GM12872 (cell line): ENCODE data around the gene CBARP.

Experiments used
- TF ChIP-seq, protein P1 (sequence below): IDR thresholded peaks from 3 replicates; pipeline ENCODE4 v1.5.1; 2011; ENCODE audit warnings: low read depth, mild to moderate bottlenecking, low read length, moderate library complexity; ENCODE audit not compliant: insufficient read depth

CBARP gene

DNA sequence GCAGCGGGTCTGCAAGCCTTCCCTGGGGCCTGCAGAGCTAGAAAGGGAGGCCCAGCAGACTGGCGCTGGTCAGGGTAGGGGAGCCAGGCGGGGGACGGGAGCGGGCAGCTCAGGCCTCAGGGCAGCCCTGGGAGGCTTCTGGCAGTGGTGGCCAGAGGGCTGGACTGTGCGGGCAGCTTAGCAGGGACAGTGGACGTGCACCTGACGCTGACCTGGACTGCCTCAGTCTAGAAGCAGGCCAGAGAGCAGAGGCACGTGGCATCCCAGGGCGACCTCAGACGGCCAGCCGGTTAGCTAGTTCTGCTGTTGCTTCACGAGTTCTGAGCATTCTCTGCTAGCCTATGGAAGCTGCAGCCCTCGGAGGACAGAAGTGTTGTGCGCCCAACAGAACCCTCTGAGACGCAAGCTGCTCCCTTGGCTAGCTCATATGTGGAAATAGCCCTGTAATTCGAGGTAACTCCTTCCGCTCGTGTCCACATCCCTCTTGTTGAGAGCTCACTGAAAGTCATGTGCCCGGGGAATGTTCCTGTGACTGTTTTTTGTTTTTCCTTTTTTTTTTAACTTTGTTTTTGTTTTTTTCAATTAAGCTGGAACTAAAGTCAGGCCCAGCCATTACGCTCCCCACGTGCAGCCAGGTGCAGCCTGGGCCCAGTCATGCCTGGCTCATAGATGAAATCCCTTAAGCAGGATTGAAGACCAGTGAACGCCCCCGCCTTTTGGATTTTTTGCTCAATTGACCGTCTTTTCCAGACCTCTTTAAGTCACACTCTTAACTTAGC lies 35.6 kb upstream of the CBARP start:
- TF ChIP-seq, protein P1, sequence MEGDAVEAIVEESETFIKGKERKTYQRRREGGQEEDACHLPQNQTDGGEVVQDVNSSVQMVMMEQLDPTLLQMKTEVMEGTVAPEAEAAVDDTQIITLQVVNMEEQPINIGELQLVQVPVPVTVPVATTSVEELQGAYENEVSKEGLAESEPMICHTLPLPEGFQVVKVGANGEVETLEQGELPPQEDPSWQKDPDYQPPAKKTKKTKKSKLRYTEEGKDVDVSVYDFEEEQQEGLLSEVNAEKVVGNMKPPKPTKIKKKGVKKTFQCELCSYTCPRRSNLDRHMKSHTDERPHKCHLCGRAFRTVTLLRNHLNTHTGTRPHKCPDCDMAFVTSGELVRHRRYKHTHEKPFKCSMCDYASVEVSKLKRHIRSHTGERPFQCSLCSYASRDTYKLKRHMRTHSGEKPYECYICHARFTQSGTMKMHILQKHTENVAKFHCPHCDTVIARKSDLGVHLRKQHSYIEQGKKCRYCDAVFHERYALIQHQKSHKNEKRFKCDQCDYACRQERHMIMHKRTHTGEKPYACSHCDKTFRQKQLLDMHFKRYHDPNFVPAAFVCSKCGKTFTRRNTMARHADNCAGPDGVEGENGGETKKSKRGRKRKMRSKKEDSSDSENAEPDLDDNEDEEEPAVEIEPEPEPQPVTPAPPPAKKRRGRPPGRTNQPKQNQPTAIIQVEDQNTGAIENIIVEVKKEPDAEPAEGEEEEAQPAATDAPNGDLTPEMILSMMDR: no peak

DNA sequence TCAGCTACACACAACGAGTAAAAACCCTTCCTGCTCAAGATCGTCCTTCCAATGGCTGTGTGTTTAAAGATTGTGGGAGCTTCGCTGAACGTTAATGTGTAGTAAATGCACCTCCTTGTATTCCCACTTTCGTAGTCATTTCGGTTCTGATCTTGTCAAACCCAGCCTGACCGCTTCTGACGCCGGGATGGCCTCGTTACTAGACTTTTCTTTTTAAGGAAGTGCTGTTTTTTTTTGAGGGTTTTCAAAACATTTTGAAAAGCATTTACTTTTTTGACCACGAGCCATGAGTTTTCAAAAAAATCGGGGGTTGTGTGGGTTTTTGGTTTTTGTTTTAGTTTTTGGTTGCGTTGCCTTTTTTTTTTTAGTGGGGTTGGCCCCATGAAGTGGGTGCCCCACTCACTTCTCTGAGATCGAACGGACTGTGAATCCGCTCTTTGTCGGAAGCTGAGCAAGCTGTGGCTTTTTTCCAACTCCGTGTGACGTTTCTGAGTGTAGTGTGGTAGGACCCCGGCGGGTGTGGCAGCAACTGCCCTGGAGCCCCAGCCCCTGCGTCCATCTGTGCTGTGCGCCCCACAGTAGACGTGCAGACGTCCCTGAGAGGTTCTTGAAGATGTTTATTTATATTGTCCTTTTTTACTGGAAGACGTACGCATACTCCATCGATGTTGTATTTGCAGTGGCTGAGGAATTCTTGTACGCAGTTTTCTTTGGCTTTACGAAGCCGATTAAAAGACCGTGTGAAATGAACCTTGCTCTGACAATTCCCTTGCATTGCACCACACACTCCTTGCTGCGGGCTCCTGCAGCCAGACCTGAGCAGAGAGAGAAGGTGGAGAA lies 34.8 kb upstream of the CBARP start:
- TF ChIP-seq, protein P1: no peak

DNA sequence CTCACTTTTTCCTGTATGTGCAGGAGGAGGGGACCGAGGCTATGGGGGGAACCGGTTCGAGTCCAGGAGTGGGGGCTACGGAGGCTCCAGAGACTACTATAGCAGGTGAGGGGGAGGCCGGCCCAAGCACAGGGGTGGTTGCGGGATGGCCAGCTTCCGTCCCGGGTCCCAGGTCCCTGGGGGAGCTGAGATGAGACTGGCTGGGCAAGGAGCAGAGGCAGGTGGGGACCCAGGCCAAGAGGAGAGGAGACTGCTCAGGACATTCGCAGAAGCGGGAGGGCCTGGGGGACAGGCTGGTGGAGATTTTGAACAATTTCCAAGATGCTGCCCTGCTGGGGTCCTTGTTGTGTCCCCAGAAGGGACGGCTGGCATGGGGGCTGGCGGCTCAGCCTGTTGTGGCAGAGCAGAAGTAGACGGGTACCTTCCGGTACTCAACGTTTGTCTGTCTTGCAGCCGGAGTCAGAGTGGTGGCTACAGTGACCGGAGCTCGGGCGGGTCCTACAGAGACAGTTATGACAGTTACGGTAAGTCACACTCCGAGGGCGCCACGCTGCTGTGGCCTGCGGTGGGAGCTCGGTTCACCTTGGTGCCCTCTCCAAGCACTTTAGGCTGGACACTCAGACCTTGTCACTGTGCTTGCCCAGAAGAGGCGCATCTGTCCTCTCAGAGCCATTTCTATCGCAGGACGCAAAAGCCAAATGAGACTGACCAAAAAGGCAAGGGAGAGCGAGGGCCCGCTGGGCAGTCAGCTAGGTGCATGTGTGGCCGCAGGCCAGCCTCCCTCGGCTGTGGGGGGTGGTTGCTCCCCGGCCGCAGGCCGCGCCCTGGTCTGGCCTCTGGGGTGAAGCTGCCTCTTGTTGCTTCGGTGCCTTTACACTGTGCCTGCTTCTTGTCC lies 34.0 kb upstream of the CBARP start:
- TF ChIP-seq, protein P1: no peak

DNA sequence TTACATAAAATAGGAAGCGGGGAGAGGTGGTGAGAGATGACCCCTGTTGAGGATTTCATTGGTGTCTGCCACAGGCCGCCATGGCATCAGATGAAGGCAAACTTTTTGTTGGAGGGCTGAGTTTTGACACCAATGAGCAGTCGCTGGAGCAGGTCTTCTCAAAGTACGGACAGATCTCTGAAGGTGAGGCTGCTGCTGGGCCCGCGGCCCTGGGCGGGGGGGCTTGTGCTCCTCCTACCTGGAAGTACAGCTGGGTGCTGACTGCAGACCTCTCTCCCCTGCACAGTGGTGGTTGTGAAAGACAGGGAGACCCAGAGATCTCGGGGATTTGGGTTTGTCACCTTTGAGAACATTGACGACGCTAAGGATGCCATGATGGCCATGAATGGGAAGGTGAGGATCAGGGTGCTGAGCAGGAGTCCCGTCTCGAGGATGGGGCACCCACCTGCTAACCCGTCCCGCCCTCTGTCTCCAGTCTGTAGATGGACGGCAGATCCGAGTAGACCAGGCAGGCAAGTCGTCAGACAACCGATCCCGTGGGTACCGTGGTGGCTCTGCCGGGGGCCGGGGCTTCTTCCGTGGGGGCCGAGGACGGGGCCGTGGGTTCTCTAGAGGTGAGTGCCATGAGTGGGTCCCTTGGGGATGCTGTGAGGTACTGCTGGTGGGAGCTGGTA lies 33.2 kb upstream of the CBARP start:
- TF ChIP-seq, protein P1: no peak

DNA sequence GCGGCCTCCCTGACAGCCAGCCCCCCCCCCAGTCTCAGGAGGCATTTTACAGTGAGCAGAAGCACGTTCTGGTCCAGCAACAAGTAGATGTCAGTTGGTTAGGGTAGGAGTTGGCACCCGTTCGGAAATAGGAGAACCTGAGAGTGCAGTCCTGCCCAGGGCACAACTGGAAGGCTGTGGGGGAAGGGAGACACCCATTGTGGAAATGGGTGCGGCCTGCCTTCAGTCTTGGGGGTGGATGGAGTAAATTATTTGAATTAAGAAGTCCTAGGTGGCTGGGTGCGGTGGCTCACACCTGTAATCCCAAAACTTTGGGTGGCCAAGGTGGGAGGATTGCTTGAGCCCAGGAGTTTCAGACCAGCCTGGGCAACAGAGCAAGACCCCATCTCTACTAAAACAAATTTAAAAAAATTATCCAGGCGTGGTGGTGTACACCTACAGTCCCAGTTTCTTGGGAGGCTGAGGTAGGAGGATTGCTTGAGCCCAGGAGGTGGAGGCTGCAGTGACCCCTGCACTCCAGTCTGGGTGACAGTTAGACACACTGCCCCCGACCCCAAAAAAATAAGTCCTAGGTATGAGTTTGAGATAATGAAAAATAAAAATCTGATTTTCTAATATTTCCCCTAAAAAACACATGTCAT lies 32.5 kb upstream of the CBARP start:
- TF ChIP-seq, protein P1: no peak

DNA sequence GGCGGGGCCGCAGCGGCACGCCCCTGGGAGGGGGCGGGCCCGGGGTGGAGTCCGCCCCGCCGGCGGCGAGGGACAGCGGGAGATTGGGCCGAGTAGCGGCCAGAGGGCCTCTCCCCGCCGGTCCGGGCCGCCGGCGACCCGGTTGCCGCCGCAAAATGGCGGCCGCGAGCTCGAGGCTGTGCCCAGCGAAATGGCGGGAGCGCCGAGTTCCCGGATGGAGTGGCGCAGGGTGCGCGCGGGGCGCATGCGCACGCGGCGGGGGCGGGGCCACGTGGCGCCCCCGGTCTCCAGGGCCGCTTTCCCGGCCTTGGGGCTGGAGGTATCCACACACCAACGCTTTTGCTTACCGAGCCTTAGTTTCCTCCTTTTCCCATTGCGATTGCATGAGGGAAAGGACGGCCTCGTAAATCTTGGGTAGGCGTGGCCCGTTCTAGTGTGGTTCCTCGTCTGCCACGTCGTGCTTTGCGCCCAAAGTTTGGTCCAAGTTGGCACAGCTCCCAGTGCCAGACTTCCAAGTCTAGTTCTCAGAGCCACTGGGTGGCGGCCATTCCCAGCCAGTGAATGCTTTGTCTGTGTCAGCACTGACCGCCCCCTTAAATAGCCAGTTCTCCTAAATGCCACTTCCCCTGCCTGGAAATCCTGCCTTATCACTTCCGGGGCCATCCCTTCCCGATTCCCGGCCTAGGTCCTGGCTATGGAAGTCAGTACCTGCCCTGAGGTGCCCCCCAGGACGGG lies 31.8 kb upstream of the CBARP start:
- TF ChIP-seq, protein P1: no peak
